Stimulated activated CD8-positive, alpha-beta memory T cell treated with anti-CD3 and anti-CD28 coated beads, Interleukin-7, amount 100 ng/mL, for 1 hour (primary cell): Measurements from ENCODE around the gene SCGB1C1.
"Not testable (repeated sequence)": the region's sequence is repeated elsewhere in the genome, so short reads cannot be mapped to it uniquely, and the experiment has no call there.

Source experiments
- DNase-seq, 2 donors: peaks; one replicate each; pipeline ENCODE4 v3.0.0-alpha.2; 2020; ENCODE audit warnings: low read depth in 2 of 2

The SCGB1C1 gene

DNA sequence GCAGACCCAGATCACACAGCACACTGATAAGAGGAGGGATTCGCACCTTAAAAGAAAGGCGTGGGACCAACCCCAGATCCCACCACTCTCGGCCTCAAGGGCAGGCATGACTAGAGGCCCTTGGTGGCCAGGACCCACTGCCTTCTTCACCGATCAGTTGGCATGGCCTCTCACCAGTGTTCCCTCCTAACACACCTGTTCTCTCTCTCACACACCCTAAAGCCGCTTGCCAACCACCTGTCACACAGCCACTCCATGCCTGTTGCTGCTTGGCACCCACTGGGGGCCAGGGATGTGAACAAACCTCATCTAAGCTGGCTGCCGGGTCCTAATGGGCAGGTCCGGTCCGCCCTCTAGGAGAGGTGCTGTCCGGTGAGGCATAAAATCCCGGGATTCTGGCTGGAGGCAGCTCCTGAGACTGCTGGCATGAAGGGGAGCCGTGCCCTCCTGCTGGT is at the start of gene SCGB1C1:
Gene SCGB1C1 (plus strand): TSS at position 405 of the 455 bp plus-strand sequence. CDS start 22 bp downstream, at position 427.
- DNase-seq = not testable (repeated sequence)

DNA sequence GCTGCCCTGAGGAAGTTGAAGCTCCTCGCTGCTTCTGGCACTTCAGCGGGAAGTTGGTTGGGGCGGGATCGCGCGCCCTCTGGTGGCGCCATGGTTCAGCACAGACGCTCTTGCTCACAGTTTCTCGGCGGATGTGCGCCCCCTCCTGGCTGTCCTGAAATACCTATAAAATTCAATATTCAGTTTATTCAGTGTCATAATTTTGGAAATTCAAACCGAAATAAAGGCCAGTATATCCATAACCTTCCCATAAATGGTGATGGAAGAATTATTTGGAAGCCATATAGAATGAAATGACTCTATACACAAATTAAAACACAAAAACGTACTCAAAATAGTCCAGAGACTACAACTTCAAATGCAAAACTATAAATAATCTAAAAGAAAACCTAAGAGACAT is 12.6 kb upstream of the SCGB1C1 start:
- not testable (repeated sequence) for DNase-seq

DNA sequence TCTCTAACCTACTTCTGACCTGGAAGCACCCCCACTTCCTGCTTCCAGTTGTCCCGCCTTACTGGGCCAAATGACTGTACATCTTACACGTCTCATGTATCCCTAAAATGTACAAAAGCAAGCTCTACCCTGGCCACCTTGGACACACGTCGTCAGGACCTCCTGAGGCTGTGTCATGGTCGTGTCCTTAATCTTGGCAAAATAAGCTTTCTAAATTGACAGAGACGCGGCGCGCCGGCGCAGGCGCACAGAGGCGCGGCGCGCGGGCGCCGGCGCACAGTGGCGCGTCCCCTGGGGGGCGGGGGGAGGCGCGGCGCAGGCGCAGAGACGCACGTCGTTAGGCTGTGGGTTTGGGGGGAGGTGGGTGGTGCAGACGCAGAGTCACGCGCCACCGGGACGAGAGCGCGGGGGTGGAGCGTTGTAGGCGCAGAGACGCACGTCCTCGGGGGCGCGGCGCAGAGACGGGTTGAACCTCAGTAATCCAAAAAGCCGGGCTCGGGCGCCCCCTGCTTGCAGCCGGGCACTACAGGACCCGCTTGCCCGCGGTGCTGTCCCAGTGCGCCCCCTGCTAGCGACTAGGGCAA is 3.6 kb upstream of the SCGB1C1 start:
- DNase-seq = not testable (repeated sequence)

DNA sequence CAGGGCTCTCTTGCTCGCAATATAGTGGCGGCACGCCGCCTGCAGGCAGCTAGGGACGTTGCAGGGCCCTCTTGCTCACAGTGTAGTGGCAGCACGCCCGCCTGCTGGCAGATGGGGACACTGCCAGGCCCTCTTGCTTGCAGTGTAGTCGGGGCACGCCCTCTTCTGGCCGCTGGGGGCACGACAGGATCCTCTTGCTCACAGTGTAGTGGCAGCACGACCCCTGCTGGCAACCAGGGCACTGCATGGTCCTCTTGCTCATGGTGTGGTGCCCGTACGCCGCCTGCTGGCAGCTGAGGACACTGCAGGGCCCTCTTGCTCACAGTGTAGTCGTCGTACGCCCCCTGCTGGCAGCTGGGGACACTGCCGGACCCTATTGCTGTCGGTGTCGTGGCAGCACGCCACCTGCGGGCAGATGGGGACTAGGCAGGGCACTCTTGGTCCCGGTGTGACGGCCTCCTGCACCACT is 3.0 kb upstream of the SCGB1C1 start:
- not testable (repeated sequence) for DNase-seq

DNA sequence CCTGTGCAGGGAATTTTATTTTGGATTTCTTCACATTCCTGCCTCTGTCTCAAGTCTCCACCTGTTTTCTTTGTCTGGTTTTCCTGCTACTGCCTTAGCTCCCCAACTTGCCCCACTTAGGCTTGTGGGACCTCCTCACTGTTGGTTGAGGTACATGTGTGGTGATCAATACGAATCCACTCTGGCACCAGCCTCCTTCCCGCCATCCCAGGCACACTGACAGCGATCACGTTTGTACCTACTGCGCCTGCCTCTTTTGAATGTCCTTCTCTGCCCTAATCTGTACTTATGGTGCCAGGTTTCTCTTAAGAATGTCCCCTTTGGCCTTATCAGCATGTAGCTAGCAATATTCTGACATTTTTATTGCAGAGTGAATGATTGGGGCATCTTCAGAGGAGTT is 2.3 kb upstream of the SCGB1C1 start:
- DNase-seq = not testable (repeated sequence)

DNA sequence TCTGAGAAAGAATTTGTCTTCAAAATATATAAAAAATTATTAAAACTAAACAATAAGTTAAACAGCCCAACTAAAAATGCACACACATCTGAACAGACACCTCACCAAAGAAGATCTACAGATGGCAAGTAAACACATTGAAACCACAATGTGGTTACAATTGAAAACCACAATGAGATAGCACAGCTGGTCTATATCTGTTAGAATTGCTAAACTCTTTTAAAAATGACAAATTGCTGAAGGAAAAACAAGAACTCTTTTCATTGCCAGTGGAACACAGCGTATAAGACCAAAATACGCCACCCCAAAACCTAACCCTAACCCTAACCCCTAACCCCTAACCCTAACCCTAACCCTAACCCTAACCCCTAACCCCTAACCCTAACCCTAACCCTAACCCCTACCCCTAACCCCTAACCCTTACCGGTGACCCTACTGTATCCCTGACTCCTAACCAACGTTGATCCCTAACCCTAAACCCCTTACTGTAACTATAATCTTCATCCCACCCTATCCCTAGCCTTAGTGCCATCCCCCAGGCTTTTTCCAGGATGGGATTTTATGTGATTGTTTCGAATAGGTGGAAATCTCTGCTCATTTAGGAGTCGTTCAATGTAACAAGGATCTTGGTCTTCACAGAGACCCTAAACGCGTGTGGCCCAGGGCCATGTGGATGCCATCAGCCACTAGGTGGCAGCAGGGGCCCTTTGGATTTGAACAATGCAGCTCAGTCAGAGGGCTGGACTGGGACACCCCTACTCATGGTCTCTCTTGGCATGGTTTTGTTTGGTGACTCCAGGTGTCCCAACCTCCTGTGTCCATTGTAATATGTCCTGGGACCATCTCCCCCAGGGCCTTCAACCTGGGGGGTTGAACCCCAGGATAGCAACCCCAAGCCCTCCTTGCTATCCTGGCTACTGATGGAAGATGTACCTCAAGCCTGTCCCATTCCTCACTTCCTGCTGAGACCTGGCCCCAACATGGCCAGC is 1.1 kb upstream of the SCGB1C1 start:
- not testable (repeated sequence) for DNase-seq

DNA sequence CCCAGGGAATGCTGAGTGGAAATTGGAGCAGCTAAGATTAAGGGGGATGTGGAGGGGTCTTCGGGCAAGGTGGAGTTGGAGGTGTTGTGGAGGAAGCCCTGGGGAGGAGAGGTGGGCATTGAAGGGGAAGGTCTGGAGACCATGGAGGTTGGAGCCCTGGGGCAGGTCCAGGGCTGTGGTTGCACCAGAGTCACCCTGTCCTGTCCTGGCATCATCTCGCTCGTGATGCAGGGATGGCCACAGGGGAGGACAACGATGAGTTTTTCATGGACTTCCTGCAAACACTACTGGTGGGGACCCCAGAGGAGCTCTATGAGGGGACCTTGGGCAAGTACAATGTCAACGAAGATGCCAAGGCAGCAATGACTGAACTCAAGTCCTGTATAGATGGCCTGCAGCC is 603 bp downstream of the SCGB1C1 start:
- DNase-seq = not testable (repeated sequence)

DNA sequence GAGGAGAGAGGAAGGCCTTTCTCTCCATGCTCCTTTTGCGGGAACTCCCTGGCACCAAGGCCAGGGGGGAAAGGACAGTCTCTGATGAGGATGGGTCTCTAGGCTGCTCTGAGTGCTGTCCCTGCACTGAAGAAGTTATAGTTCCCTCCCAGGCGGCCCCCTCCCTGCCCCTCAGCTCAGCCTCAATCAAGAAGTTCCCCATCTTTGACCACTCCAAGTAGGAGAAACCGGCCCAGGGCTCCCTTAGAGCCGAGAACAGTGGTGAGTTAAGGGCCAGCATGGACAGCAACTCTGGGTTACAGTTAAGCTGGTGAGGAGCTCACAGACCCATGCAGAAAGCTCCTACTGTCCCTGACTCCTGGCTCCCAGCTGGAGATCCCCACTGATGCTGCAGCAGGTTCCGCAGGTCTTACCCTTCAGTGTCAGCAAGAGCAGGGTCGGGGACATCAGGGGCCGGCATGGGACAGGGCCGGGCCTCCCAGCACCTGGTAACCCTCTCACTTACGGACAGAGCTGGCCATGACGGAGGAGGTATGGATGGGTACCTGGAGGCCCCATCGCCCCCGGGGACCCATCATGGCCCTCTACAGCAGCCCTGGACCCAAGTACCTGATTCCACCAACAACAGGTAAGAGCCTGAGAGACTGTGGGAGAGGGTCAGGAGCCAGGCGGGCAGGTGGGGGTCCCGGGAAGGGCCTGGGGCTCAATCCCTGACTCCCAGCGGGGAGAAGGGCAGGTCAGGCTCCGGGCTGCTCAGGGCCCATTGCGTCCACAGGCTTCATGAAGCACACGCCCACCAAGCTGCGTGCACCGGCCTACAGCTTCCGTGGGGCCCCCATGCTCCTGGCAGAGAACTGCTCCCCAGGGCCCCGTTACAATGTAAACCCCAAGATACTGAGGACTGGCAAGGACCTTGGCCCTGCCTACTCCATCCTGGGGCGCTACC is 4.2 kb downstream of the SCGB1C1 start:
- DNase-seq = no peak

DNA sequence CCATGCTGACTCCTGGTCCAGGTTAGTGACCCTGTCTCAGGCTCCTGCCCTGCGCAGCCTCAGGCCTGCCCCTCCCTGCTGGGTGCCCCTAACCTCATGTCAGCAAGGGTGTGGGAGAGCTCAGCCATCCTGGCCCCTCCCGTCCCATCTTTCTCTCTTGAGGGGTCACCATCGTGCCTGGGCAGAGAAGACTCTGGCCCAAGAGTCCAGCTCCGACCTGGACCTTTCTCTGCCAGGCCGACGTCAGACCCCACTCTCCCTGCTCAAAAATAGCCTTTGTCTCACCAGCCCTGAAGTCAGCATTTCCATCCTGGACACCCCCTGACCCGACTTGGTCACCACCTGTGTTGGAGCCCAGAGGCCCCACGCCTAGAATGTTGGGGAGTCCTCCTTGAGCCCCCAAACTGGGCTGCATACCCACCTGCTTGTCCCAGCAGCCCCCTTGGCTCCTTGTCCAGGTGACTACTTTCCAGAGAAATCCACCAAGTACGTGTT is 4.9 kb downstream of the SCGB1C1 start:
- DNase-seq = no peak

DNA sequence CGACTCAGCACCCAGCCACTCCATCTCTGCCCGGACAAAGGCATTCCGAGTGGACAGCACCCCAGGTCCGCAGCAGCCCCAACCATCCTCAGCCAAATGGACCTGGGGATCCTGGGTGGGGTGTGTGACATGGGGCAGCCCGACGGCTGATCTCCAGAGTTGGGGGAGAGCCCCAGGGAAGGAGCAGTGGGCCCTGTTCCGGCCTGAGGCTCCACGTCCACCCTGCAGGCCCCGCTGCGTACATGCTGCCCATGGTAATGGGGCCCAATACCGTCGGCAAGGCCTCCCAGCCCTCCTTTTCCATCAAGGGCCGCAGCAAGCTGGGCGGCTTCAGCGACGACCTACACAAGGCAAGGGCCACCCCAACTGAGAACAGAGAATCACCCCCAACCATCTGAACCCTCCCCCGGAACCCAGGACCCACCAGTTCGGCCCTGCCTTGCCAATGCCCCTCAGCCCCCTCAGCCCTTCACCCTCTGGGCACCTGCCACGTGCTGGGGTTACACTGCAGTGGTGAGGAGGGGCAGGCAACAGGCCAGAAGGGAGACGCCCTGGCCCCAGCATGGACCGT is 5.4 kb downstream of the SCGB1C1 start:
- DNase-seq = no peak

DNA sequence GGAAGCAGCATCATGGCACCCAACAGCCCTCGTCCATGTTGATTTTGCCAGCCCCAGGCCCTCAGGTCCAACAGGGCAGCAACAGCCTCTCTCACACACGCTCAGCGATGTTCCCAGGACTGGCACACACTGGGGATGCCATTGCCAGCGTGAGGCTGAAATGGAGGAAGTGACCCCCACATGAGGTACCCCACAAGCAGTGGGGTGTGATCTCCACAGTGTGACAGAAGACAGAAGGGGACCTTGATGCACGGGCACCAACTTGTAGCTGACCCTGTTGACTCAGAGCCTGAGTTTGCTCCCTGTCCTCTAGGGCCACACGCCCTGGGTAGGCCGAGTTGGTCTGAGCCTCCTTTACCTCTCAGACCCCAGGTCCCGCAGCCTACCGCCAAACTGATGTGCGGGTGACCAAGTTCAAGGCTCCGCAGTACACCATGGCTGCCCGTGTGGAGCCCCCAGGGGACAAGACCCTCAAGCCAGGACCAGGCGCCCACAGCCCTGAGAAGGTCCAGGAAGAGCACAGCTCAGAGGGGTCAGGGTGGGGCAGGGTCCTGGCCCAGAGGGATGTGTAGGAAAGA is 6.2 kb downstream of the SCGB1C1 start:
- DNase-seq = no peak

DNA sequence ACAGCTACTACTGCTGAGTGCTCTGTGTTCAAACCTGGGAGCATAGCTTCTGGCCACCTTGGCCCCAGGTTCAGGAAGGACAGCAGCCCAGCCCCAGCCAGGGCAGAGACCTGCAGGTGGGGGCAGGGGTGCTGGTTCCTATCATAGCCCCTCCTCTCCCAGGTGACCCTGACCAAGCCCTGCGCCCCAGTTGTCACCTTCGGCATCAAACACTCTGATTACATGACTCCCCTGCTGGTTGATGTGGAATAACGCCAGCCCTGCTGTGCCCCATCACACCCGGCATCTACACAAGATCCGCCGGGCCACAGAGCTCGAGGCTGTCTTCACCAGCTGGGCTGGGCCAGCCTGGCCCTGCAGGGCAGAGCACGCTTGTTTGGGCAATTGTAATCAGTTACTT is 6.9 kb downstream of the SCGB1C1 start:
- no peak for DNase-seq

DNA sequence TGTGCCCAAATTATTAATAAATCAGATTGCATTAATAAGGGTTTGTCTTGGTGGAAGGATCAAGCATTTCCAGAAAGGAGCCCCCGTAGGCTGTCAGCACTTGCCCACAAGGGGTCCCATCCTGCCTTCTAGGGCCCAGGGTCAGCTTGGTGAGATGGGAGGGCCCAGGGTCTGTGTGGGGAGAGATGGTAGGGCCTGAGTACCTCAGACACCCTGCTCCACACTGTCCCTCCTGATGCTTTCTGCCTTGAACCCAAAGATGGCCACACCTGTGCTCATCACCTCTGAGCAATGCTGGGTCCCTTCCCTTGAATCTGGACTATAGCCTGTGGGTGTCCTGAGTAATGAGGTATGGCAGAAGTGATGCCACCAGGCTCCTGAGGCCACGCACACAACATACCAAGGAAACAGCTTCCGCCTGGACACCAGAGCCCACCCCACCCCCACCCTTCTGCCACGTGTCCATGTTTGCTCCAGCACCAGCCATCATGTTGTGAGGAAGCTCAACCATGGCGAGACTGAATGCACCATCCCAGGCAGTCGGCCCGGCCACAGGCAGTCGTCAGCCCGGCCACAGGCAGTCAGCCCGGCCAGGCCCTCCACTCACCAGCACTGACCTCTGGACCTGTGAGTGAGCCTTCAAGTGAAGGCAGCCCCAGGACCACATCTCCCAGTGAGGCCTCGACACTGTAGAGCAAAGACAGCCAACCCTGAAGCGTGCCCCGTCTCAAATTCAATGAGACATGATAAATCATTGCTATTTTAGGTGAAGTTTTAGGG is 7.5 kb downstream of the SCGB1C1 start:
- DNase-seq = no peak

DNA sequence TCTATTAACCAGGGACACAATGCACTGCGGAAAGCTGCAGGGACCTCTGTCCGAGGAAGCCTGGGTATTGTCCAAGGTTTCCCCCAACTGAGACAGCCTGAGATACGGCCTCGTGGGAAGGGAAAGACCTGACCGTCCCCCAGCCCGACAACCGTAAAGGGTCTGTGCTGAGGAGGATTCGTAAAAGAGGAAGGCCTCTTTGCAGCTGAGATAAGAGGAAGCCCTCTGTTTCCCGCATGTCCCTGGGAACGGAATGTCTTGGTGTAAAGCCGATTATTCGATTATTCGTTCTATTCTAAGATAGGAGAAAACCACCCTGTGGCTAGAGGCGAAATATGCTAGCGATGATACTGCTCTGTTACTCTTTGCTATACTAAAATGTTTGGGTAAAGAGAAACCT is 9.1 kb downstream of the SCGB1C1 start:
- no peak for DNase-seq

DNA sequence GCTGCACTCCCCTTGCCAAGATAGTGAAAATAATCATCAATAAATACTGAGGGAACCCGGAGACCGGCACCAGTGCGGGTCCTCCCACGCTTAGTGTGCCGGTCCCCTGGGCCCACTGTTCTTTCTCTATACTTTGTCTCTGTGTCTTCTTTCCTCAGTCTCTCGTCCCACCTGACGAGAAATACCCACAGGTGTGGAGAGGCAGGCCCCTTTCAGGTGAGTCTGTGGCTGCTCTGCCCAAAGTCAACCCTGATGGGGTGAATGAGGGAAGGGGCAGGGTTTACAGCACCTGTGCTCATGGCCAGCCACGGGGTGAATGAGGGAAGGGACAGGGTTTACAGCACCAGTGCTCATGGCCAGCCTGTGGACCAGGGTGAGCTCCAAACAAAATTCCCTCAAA is 9.6 kb downstream of the SCGB1C1 start:
- DNase-seq = no peak

DNA sequence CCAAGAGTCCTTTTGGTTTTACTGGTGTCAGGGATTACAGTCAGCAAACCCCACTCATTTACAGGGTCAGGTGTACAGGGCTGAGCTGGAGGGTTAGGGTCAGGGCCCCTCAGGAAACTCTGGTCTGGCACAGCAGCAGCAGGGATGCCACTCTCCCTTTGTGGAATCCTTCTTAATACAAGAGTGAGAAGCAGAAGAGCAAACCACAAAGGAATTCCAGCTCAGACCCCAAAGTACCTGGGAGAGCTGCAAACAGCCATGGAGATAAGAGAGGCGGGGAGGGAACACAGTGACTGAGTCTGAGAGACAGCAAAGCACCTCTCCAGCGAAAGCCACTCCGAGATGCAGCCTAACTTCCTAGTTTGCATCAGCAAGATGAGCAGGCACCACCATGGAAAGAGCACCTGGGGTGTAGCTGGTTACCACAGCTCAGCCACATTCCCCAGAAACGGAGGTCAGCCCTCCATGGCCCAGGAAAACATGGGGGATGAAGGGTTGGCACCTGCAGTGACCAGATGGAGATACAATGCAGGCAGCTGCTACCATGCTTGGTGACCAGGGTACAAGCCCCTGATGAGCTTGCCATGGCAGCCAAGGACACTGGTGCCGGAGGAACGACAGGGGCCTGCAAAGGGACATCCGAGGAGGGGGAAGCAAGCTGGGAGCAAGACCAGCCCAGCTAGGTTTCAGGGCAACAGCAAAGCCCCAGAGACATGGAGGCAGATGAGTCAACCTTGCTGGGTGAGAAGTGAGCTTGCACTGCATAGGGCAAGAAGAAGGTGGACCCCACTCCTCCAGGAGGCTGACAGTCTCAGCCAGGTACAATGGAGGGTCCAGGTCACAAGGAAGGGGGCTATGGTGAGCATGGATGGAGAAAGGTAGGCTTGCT is 10.4 kb downstream of the SCGB1C1 start:
- no peak for DNase-seq

DNA sequence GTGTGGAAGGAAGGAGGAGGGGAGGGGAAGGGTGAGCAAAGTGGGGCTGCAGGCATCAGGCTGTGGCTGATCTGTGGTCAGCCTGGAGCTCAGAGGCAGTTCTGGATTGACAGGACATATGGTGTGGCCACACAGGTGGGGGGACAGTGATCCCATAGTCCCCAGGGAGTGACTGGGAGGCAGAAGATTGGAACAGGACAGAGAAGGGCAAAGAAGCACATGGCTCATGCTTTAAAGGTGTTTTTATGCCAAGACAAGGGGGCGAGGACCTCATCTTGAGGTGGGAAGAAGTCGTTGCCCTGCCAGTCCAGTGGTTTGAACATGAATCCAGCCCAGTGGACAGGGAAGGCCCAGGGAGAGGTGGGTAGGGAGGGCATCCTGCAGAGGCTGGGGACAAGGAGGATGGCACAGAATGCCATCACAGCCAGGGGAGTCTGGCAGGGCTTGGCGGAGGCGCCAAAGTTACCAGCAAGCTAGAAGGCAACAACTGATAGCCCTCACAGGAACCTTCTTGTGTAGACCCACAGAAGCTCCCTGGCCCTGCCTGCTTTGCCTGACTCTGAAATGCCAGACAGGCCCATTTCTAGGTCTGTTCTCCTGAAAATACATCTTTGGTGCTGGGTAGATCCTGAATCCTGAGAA is 11.2 kb downstream of the SCGB1C1 start:
- no peak for DNase-seq

DNA sequence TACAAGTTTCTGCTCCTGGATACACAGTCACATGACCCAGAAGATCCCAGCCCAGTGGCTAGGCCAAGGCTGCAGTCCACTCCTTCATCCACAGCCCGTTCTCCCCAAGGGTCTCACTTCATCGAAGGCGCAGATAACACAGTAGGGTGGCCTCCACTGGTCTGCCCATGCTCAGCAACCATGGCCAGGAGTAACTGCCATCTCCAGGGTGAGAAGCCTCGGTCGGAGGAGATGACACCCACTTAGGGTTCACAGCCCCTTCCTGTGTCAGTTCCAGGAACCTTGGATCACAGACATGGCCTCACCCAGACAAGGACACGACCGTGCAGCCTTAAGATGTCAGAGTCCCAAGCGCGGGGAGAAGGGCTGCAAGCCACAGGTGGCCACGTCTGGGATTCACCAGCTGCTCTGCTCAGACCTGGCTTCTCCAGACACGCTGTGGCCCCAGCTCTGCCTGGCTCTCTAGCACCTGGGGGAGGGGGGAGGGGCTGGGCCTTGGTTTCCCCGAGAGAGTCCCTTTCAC is 11.8 kb downstream of the SCGB1C1 start:
- DNase-seq = no peak
